Measurements from ENCODE around the gene IL17RB.

IL17RB gene, protein sequence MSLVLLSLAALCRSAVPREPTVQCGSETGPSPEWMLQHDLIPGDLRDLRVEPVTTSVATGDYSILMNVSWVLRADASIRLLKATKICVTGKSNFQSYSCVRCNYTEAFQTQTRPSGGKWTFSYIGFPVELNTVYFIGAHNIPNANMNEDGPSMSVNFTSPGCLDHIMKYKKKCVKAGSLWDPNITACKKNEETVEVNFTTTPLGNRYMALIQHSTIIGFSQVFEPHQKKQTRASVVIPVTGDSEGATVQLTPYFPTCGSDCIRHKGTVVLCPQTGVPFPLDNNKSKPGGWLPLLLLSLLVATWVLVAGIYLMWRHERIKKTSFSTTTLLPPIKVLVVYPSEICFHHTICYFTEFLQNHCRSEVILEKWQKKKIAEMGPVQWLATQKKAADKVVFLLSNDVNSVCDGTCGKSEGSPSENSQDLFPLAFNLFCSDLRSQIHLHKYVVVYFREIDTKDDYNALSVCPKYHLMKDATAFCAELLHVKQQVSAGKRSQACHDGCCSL

DNA sequence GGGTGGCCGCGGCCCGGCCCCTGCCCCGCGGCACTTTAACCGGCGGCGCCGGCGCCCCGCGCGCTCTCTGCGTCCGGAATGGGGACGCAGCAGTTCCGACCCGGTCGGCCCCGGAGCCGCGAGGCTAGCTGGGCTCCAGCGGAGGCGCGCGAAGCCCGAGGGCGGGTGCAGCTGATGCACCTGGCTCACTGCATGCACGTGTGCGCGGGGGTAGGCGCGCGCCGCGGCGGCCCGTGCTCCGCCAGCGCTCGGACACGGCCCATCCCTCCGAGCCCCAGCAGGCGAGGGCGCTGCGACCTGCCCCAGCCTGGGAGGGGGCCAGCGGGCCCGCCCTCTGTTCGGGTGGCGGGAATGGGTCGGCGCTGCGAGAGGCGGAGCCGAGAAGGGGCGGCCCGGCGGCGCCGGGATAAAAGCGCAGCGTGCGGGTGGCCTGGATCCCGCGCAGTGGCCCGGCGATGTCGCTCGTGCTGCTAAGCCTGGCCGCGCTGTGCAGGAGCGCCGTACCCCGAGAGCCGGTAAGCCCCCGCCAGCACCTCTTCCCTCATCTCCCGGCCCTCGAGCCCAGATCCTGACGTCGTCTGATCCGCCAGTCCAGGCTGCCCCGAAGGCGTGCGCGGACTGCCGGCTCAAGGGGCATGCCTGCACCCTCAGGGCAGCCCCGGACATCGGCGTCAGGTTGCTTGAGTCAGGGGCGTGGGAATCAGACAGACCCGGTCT, at the start of gene IL17RB, which contains the start of gene CHDH:
Gene IL17RB (plus strand): TSS at position 435 of the 717 bp plus-strand sequence. CDS start 21 bp downstream, at position 456.
Gene CHDH (minus strand): TSS at position 286 of the 717 bp plus-strand sequence. CDS start 22,411 bp downstream, outside the sequence.
- no peak for DNase-seq (ENCODE audit: low read depth, low spot score)

DNA sequence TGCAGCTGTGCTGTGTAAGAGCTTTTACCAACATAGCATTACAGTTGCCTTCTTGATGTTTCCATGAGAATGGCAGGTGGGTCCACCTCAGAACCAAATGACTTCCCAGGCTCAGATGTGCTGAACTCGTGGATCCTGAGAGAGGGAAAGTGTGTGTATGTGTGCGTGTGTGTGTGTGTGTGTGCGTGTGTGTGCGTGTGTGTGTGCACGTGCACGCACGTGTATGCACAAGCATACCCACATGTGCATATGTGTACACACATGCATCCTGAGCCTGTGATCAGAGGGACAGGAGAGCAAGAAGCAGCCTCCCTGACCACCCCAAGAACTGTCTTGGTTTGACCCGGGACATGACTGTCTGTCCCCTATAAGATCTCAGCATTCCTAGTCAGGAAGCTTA, 48.2 kb upstream of the IL17RB start:
- no peak for DNase-seq (ENCODE audit: low read depth, low spot score)

DNA sequence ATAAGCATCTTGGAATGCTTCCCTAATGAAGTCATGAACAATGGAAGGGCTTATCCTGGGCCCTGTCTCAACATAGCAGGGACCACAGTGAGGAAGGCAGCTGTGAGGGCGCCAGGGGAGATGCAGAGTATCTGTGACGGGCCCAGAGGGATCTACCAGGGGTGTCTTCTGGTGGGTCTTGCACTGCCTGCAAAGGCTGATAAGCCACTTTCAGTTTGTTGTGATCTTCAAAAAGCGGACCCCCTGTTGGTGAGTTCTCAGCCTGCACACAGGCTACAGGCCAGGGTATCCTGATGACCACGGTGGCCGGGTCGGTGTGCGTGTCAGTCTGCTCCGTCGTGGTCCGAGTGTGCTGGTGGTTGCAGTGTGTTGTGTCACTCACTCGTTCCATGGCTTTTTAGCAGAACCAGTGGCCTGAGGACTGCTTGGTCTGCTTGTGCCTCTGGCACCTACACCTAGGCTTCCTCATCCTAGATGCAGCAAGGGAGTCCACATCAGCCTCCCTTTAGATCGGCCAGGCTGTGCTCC, 47.0 kb upstream of the IL17RB start:
- no peak for DNase-seq (ENCODE audit: low read depth, low spot score)

DNA sequence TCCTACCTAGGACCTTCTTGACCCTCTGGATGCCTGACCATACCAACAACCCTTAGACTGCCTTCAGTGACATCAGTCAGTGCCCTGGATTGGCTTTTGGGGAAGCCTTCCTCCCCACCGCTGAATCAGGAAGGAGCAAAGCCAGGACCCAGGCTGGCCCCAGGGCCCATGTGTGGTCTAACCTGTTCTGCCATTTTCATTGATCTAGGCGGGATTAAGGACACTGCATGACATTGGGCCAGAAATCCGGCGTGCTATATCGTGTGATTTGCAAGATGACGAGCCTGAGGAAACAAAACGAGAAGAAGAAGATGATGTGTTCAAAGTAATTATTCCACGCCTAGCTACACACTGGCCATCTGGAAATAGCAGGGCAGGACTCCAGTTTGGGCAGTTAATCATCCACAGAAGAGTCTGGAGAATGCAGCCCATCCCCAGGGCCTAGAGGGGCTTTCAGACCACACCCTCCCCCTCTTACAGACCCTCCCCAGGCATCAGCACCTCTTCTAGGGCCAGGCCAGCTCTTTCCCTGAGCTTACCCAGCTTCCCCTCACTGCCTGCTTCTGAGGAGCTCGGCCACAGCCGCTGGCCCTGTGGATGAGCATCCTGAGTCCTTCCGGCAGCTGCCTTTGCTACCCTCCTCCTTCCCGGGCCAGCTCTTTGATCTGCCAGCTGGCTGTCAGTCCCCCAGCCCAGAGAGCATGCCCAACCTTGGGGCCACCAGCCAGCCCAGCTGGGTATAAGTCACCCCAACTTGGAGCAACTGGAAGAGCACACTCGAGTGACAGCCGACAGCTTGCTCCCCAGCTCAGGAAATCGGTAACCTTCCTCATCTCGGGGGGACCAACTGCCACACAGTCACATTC, 46.1 kb upstream of the IL17RB start:
- DNase-seq (ENCODE audit: low read depth, low spot score): no peak

DNA sequence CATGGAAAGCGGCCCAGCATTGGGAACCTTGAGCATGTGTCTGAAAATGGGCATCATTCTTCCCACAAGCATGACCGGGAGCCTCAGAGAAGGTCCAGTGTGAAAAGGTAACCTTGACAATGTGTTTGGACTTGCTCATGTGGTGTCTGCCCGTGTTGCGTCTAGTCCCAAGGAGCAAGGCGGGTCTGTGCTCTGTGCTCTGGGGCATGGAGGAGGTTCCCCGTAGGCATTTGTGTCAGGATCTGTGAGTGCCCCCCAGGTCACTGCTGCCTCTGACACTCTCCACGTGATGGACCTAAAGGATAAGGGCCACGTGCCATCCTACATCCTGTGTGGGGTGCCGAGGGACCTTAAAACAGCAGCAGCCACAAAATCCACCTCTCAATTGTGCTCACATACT, 45.0 kb upstream of the IL17RB start:
- no peak for DNase-seq (ENCODE audit: low read depth, low spot score)

DNA sequence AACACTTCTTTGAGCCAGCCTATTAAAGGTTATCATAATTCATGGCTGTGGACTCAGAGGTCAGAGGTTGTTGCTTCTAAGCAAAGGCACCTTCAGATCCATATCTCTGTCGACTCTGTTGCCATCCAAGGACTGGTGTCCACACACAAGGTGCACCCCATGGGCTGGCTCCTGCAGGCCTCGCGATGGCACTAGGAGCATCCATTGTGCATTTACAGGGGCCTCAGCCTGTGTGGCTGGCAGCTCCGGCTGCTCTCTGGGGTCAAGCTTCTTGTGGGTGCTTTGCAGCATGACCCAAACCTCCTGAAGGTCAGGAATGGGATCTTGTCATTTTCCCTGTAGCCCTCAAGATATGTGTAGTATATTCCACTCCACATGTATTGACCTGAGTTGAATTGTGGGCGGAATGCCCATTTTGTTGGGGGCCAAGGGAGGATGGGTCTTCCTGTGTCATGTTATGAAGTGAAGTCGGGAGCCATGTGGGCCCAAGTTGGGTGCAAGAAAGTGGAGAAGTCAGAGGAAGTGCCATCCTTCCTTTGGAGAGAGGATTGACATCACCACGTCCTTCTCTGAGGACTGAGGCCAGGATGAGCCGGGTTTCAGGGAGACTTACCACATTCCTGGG, 44.0 kb upstream of the IL17RB start:
- DNase-seq (ENCODE audit: low read depth, low spot score): no peak

DNA sequence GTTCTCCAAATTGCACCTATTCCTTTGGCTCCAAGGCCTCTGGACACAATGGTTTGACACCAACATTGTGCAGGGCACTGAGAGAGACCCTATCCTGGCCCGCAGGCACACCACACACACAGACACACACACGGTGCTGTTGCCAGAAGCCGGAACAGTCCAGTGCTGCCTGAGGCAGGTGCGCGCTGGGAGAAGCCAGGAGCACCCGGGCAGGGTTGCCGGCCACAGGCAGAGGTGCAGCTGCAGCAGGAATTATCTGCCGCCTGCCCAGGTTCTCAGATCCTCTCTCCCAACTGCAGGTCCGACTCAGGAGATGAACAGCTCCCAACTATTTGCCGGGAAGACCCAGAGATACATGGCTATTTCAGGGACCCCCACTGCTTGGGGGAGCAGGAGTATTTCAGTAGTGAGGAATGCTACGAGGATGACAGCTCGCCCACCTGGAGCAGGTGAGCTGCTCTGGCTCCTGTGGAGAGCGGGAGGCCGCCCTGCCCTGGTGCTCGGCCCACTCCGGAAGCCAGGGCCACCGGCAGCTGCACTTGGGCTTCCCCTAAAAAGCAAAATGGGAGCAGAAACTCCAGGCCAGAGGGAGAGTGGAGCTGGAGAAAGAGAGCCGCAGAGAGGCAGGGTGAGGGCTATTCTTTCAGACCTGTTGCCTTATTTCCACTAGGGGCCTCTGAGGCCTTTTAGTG, 43.1 kb upstream of the IL17RB start:
- no peak for DNase-seq (ENCODE audit: low read depth, low spot score)

DNA sequence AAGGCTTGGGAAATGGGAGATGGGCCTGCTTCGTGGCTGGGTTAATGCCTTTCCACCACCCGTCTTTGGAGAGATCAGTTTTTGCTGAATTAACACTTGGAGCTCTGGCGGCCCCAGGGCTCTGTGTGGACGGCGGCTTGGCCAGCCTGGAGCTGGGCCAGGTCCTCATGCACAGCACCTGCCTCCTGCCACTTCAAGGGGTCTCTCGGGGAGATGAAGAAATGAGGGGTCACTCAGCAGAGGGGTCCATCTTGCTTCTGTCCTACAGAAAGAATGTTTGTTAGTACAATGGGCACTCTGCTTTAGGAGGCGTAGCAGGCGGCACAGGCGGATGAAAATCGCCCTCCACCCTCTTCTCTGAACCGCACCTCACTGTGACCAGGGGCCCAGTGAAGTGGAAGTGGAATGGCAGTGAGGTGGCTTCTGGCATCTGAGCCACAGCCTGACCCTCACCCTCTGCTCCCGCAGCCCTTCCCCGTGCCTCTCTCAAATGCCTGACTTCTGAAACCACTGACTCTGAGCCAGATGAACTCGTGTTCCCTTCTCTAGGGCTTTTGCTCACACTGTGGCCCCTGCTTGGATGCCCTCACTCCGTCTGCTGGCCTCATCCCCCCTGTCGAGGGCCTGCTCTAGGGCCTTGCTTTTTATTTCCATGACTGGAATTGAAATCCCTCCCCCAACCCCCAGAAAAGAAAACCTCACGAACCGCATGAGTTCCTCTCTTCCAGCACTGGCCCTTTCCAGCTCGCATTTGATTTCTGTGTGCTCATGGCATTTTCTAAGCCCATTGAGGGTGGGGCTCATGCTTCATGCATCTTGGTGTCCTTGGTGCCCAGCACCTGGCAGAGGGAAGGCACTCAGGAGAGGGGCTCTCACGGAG, 42.3 kb upstream of the IL17RB start:
- DNase-seq (ENCODE audit: low read depth, low spot score): no peak

DNA sequence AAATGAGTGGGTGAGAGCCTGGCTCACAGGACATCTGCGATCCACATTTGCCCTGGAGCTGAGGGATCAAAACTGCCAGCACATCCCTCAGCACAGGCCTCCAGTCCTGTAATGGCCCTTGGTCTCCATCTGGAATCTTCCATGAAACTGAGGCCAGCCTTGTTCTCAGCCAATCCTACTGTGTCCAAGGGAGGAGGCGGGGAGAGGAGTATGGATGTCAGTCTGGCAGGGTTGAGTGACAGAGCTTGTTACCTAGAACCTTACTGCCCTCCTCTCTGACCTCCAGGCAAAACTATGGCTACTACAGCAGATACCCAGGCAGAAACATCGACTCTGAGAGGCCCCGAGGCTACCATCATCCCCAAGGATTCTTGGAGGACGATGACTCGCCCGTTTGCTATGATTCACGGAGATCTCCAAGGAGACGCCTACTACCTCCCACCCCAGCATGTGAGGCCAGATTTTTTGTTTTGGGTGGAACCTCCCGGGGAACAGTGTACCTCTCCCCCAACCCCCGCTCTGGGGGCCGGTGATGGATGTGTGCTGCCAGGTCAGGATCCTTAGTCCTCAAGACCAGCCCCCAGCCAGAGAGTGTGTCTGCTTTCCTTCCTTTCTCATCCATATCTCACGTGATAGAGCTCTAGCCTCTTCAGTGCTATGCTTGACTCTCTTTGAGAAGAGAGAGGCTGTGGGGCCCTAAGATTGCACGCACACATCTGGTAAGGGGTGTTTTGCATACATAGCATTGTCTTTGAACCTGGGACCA, 41.5 kb upstream of the IL17RB start:
- no peak for DNase-seq (ENCODE audit: low read depth, low spot score)

DNA sequence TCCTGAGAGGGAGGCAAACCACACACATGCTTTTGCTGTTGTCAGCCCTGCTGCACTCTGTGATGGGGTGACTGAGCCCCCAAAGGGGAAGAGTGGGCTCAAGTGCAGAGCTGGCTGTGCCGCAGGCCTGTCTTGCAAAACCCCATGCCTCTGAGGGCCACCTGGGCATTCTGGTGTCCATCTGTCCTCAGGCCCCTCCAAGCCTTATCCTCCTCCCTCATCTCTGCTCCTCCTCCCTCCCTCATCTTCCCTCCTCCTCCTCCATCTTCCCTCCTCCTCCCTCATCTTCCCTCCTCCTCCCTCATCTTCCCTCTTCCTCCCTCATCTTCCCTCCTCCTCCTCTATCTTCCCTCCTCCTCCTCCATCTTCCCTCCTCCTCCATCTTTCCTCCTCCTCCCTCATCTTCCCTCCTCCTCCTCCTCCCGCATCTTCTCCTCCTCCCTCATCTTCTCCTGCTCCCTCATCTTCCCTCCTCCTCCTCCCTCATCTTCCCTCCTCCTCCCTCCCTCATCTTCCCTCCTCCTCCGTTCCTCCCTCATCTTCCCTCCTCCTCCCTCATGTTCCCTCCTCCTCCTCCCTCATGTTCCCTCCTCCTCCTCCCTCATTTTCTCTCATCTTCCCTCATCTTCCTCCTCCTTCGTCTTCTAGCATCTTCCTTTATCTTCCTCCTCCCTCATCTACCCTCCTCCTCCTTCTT, 40.8 kb upstream of the IL17RB start:
- DNase-seq (ENCODE audit: low read depth, low spot score): no peak

DNA sequence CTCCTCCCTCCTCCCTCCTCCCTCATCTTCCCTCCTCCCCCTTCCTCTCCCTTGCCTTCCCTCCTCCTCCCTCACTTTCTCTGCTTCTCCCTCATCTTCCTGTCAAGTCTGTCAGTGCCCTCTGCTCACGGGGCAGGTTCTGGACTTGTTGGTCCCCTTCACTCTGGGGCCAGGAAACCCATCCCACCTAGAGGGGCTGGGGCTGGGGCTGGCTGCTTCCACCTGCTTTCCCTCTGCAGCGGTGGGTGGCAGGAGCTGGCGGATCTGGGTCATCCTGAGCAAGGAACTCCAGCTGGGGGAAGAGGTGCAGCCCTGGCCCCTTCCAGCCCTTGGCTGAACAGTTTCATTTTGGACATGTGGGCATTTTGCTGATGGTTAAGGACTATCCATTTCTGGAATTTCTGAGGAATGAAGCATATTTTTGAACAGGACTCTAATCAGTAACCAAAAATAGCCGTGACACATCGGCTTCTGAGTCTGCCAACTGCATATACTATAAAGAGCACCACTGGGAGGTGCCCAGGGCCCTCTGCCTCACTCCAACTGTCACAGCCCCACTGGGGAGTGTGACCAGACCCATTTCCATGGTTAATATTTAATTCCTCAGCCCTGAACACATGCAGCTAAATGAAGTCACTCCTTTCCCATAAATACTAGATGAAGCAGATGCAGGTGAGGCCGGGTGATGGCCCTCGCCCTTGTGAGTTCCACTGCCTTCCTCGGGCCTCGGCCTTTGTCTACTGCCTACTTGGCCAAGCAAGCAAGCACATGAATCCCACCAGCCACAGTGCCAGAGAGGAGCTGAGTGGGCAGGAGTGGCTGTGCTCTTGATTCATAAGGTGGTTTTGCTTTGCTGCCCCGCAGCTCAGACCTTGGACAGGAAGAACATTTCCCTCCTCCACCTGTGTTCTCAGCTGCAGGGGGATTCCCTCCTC, 39.9 kb upstream of the IL17RB start:
- DNase-seq (ENCODE audit: low read depth, low spot score): no peak

DNA sequence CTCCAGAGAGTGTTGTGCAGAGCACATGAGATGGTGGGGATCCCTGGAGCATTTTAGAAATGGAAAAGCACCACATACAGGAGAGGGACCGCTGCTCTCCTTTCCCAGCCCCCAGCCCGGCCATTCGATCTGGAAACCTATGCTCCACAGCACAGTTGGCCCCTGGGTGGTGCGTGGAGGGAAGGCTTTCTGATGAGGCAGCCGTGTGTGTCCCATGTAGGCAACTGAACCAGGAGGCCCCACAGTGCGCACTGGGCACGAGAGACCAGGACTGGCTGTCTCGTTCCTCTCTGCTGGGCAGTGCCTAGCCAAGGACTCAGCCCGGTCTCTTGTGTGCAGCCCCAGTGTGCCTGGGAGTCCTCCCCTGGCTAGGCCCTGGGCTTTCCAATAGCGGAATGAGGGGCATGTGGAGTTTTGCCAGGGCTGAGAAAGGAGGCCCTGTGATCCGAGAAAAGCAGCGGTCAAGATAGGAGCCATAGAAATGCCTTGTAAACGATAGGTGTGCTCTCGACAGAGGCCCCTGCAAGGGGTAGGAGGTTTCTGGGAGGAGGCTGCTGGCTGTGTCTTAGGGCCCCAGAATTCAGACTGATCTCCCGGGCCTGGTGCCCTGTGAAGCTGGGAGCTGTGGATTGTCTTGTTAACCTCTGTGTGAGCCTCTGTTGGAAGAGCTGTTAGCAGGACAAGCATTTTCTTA, 39.1 kb upstream of the IL17RB start:
- no peak for DNase-seq (ENCODE audit: low read depth, low spot score)

DNA sequence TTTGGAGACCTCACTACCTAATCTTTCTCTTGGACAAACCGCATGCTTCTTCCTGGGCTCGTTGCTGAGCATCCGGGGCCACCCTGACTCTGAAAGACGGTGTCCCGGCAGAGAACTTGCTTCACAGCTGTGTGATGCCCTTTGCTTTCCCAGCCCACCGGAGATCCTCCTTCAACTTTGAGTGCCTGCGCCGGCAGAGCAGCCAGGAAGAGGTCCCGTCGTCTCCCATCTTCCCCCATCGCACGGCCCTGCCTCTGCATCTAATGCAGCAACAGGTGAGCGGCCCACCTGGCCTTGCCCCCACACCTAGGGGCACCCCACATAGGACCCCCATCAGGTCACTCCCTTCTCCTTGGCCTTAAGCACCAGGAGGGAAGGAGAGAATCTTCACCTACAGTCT, 37.9 kb upstream of the IL17RB start:
- DNase-seq (ENCODE audit: low read depth, low spot score): no peak

DNA sequence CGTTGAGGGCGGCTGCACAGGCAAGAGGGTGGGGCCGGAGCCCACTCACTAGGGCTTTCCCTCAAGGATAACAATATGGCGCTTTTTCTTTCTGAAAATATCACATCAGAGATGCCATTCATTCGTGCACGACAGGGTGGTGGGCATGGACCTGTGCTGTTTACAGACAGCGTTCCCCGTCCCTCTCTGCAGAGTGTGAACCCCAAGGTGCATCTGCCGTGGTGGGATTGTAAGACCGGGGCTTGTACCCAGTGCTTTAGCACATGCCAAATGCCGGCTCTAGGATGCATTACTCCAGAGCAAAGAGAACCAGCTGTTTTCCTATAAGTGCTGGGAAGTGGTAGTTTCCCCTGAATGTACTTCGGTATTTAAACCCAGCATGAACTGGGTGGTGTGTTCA, 37.1 kb upstream of the IL17RB start:
- no peak for DNase-seq (ENCODE audit: low read depth, low spot score)

DNA sequence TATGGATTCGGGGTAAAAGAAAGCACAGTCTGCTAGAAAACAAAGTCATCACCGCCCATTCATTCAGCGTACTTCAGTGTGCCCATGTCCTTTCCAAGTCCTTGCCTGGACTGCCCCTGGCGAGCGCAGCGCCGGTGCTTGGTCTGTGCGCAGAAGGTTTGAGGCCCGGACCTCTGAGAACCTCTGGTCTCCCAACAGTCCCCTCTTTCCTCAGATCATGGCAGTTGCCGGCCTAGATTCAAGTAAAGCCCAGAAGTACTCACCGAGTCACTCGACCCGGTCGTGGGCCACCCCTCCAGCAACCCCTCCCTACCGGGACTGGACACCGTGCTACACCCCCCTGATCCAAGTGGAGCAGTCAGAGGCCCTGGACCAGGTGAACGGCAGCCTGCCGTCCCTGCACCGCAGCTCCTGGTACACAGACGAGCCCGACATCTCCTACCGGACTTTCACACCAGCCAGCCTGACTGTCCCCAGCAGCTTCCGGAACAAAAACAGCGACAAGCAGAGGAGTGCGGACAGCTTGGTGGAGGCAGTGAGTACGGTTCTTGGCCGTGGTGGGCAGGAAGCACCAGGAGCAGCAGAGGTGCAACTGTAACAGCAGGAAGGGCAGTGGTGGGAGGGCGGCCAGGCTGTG, 36.5 kb upstream of the IL17RB start:
- no peak for DNase-seq (ENCODE audit: low read depth, low spot score)
